Stimulated activated effector memory CD8-positive, alpha-beta T cell treated with anti-CD3 and anti-CD28 coated beads, Interleukin-12 subunit alpha, Interleukin-12 subunit beta, amount 100 ng/mL, for 72 hours (primary cell): ENCODE data around the gene CCT2.

Source experiments
- ATAC-seq: fragments of 150-1000 bp; cut with Tn5 transposase; 2 replicates; pipeline ENCODE4 v1.10.0; 2021
- DNase-seq, 2 donors: peaks; one replicate each; pipeline ENCODE4 v3.0.0; 2021 to 2022; ENCODE audit warnings: low spot score in 2 of 2
- H3K27ac Mint-ChIP-seq: one replicate; pipeline ENCODE4 v1.8.0; 2022; ENCODE audit warnings: mild to moderate bottlenecking, mixed read lengths
- H3K36me3 Mint-ChIP-seq: one replicate; pipeline ENCODE4 v1.8.0; 2022; ENCODE audit warnings: mild to moderate bottlenecking, mixed read lengths
- H3K4me1 Mint-ChIP-seq: one replicate; pipeline ENCODE4 v1.8.0; 2022; ENCODE audit warnings: mixed read lengths
- H3K4me3 Mint-ChIP-seq: one replicate; pipeline ENCODE4 v1.8.0; 2022; ENCODE audit warnings: mild to moderate bottlenecking, mixed read lengths
- H3K9me3 Mint-ChIP-seq: one replicate; pipeline ENCODE4 v1.8.0; 2022; ENCODE audit warnings: mixed read lengths

Gene CCT2

DNA sequence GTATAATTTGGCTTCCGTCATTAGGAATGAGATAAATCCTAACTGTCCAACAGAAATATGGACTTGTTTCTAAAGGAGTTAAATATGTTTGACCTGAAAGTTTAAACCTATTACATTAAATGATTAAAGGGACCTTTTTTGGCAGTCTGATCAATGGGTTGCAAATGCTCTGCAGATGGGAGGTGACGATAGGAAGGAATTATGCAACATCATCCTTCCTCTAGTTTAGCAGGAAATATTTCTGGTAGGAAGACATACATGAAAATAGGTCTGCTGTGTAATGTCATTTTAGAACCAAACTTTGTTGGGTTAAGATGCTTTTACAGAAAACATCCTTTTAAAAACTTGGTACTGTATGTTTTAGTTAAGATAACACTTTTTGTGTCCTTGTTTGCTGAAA is 22.9 kb downstream of the CCT2 start:
- H3K36me3 Mint-ChIP-seq, result peaks cover 6% of the 10 kb centered on the region
- no peak overlapping the region for H3K27ac Mint-ChIP-seq
- DNase-seq (no peak), ATAC-seq (no peak)
- no peak overlapping the region for H3K4me3 Mint-ChIP-seq
- H3K9me3 Mint-ChIP-seq, result no peaks in the 10 kb centered on the region
- H3K4me1 Mint-ChIP-seq, result no peaks in the 10 kb centered on the region

DNA sequence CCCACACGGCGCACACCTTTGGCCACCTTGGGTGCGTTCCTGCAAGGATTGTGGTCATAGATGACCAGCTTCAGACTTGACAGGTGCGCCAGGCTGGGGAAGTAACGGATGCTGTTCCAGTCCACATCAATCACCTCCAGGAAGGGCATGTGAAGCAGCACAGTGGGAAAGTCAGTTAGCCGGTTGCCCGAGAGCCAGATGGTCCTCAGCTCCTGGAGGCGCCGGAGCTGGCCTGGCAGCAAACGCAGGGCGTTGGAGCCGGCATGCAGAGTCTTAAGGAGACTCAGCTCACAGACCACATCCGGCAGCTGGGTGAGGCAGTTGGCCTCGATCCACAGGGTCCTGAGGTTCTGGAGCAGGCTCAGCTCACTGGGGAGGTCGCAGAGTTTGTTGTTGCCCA is 24.9 kb downstream of the CCT2 start:
- ATAC-seq (no peak), DNase-seq (no peak)
- H3K4me1 Mint-ChIP-seq, result no peaks in the 10 kb centered on the region
- no peak overlapping the region for H3K4me3 Mint-ChIP-seq
- H3K9me3 Mint-ChIP-seq, result no peaks in the 10 kb centered on the region
- H3K27ac Mint-ChIP-seq, result no peak overlapping the region
- H3K36me3 Mint-ChIP-seq, result no peaks in the 10 kb centered on the region

DNA sequence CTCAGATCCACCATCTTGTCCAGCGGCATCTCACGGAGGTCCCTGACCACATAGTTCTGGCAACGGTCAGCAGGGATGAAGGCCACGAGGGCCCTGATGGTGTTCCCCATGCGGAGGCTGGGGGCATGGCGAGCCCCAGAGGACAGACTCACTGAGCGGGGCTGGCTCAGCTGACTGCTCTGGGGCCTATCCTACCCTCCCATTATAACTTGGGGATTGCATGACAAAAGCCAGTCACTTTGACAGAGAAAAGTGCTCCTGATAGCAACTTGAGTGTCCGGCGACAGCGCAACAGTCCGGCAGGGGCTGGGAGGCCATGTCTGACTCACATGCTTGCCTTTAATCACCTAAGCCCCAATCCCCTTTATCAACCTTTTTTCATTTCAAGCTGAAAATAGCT is 25.5 kb downstream of the CCT2 start, which contains the start of gene LRRC10:
TSS of gene LRRC10 (minus strand) at position 179 of the 400 bp plus-strand sequence. CDS start at position 110, 69 bp downstream.
- no peaks in the 10 kb centered on the region for H3K36me3 Mint-ChIP-seq
- H3K4me3 Mint-ChIP-seq, result no peak within 1 kb of the TSS
- no peaks in the 10 kb centered on the region for H3K9me3 Mint-ChIP-seq
- no peaks in the 10 kb centered on the region for H3K4me1 Mint-ChIP-seq
- ATAC-seq (peak; percentile 21), DNase-seq (no peak)
- no peak within 1 kb of the TSS for H3K27ac Mint-ChIP-seq

DNA sequence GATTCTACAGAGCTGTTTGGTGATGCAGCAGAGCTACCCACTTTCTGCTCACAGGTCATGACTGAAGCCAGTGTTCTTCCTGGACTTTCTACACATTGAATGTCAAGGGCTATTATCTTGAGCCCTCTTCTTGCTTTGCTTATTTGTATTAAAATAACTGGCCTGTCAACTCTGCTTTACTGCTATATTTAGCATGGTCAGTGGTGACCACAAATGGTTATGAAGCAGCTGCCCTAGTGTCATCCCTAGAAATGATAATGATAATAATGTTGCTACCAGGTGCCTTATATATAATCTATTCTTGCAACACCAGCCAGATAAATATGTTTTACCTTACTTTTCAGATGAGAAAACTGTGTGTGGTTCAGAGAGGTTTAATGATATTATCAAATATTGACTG is 28.1 kb downstream of the CCT2 start:
- DNase-seq (no peak), ATAC-seq (no peak)
- Mint-ChIP-seq H3K4me1 (no peaks in the 10 kb centered on the region), H3K4me3 (no peak overlapping the region), H3K9me3 (no peaks in the 10 kb centered on the region), H3K27ac (no peak overlapping the region), H3K36me3 (no peaks in the 10 kb centered on the region)

DNA sequence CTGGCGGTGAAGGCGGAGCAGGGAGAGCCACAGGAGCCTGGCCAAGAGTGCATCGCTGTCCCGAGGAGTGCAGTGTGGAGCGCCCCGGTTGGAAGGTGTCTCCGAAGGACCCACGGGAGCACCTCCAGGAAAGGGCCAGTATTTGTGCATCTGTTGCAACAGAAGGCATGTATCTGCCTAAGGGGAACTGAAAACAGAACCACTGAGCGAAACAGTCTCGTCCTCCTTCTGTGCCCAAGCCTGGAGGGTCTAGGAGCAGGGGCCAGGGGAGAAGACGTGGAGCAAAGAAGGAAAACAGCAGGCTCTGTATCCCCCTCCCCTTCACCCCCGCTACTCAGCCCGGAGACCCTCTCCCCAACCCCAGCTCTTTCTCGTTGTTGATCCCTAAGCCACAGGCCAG is 30.8 kb downstream of the CCT2 start:
- H3K4me1 Mint-ChIP-seq, result no peaks in the 10 kb centered on the region
- DNase-seq (no peak), ATAC-seq (no peak)
- H3K27ac Mint-ChIP-seq, result no peak overlapping the region
- H3K4me3 Mint-ChIP-seq, result no peak overlapping the region
- no peaks in the 10 kb centered on the region for H3K9me3 Mint-ChIP-seq
- H3K36me3 Mint-ChIP-seq, result no peaks in the 10 kb centered on the region

DNA sequence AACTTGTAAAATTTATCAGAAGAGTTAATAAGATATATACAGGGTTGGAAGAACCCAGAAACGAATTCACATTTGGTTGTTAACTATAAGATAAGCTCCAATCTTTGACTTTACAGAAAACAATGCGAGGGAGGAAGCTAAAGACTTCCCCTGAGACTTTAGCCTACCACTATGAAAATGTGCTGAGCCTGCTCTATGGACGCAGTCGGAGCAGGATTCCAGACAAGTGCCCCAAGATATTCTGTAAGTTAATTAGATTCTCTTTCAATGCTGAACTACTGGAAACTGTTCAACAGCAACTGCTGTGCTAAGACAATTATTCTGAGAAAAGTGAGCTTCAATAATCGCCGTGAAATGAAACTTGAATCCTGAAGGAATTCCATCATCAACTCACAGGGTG is 33.8 kb downstream of the CCT2 start:
- H3K4me3 Mint-ChIP-seq, result no peak overlapping the region
- H3K27ac Mint-ChIP-seq, result no peak overlapping the region
- H3K36me3 Mint-ChIP-seq, result no peaks in the 10 kb centered on the region
- H3K9me3 Mint-ChIP-seq, result no peaks in the 10 kb centered on the region
- ATAC-seq (no peak), DNase-seq (no peak)
- H3K4me1 Mint-ChIP-seq, result no peaks in the 10 kb centered on the region

DNA sequence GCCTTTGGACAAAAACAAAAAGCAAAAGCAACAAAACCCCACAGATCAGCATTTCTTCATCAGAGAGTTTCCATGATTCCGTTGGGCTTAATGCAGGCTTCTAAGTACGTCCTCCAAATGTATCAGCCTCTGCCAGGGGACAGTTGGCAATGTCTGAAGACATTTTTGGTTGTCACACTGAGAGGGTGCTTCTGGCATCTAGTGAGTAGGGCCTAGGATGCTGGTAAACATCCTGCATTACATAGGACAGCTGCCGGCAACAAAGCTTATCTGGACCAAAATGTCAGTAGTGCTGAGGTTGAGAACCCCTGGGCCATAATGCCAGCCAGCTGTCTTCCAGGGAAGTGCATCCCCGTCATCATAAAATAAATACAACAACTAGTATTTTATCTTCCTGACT is 34.8 kb downstream of the CCT2 start:
- Mint-ChIP-seq H3K4me1 (no peaks in the 10 kb centered on the region), H3K4me3 (no peak overlapping the region), H3K36me3 (no peaks in the 10 kb centered on the region), H3K27ac (no peak overlapping the region), H3K9me3 (no peaks in the 10 kb centered on the region)
- no peak for ATAC-seq
- DNase-seq, result no peak

DNA sequence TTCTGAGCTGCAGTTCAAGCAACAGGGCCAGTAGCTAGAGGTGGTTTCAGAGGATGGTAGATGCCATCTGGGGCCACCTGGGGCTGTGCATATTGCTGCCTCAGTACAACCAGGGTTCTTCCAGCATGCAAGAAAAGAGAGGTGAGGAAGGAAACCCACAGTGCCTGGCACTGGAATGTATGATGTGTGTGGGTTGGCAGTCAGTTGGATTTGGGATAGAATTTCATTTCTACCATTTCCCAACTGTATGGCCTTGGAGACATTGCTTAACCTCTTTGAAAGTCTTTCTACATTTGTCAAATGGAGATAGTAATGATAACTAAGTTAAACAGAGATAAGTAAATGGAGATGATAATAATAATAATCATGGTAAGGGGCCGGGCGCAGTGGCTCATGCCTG is 35.7 kb downstream of the CCT2 start:
- no peak overlapping the region for H3K27ac Mint-ChIP-seq
- H3K9me3 Mint-ChIP-seq, result no peaks in the 10 kb centered on the region
- DNase-seq, result no peak
- no peaks in the 10 kb centered on the region for H3K36me3 Mint-ChIP-seq
- no peak overlapping the region for H3K4me3 Mint-ChIP-seq
- no peak for ATAC-seq
- H3K4me1 Mint-ChIP-seq, result no peaks in the 10 kb centered on the region

DNA sequence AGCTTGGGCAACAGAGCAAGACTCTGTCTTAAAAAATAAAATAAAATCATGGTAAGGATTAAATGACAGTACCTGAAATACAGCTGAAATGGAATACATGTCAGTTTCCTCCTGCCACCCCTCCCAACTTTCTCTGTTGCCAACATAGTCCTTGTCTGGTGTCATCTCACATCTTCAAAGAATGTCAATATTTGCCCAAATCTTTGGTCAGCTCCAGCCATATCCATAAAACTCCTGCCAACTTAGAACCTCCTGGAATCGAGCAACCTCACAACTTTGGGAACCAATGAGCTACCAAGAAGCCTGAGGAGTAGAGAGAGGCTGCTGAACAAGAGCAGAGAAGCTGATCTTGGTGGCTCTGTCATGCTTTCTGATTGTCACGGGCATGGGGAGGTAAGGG is 36.3 kb downstream of the CCT2 start:
- H3K4me1 Mint-ChIP-seq, result no peaks in the 10 kb centered on the region
- DNase-seq (no peak), ATAC-seq (no peak)
- peak overlapping the region; percentile 14 for H3K27ac Mint-ChIP-seq
- H3K36me3 Mint-ChIP-seq, result no peaks in the 10 kb centered on the region
- H3K9me3 Mint-ChIP-seq, result no peaks in the 10 kb centered on the region
- H3K4me3 Mint-ChIP-seq, result no peak overlapping the region

DNA sequence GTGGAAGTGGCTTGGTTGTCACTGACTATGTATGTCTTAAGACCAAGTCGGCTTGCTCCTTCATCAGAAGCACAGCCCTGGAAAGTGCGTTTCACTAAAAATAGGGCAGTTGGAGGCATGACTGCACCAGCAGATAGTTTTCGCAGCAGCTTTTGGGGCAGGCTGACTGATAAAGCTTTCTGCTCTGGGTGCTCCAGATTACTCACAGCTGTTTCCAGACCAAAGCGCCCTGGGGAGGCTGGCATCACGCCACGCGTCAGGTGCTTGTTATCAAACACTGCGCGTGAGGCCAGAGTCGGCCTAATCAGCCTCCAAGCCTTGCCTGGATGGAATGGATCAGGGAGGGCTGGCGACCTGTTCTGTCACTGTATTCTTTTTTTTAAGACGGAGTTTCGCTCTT is 38.7 kb downstream of the CCT2 start:
- no peaks in the 10 kb centered on the region for H3K36me3 Mint-ChIP-seq
- DNase-seq, result no peak
- no peaks in the 10 kb centered on the region for H3K4me1 Mint-ChIP-seq
- no peak overlapping the region for H3K4me3 Mint-ChIP-seq
- ATAC-seq, result no peak
- no peaks in the 10 kb centered on the region for H3K9me3 Mint-ChIP-seq
- H3K27ac Mint-ChIP-seq, result no peak overlapping the region

DNA sequence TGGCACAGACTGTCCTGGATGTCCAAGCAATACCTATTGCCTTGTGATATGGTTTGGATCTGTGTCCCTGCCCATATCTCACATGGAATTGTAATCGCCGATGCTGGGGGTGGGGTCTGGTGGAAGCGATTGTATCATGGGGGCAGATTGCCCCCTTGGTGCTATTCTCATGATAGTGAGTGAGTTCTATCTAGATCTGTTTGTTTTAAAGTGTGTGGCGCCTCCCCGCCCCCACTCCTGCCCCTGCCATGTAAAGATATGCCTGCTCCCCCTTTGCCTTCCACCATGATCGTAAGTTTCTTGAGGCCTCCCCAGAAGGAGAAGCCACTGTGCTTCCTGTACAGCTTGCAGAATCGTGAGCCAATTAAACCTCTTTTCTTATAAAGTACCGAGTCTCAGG is 42.2 kb downstream of the CCT2 start:
- no peak for DNase-seq
- H3K4me3 Mint-ChIP-seq, result no peak overlapping the region
- no peaks in the 10 kb centered on the region for H3K36me3 Mint-ChIP-seq
- H3K4me1 Mint-ChIP-seq, result no peaks in the 10 kb centered on the region
- no peak for ATAC-seq
- no peaks in the 10 kb centered on the region for H3K9me3 Mint-ChIP-seq
- no peak overlapping the region for H3K27ac Mint-ChIP-seq

DNA sequence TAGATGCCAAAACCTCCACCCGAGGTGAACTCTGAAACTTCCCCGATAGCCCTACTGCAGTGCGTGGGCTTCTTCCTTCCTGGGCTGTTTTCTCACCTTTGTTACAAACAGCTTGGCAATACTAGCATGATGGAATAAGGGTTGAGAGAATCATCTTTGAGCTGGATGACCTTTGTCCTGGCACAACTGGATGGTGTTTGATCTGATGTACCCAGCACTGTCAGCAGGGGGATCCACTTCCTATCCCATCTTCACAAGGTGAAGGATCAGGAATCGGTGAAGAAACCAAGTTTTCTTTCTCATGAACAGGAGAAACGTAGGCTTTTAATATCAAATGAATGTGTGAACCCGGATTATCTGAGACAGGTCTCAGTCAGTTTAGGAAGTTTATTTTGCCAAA is 44.9 kb downstream of the CCT2 start:
- no peak overlapping the region for H3K4me3 Mint-ChIP-seq
- DNase-seq (no peak), ATAC-seq (no peak)
- H3K4me1 Mint-ChIP-seq, result no peaks in the 10 kb centered on the region
- H3K9me3 Mint-ChIP-seq, result no peaks in the 10 kb centered on the region
- no peak overlapping the region for H3K27ac Mint-ChIP-seq
- H3K36me3 Mint-ChIP-seq, result no peaks in the 10 kb centered on the region

DNA sequence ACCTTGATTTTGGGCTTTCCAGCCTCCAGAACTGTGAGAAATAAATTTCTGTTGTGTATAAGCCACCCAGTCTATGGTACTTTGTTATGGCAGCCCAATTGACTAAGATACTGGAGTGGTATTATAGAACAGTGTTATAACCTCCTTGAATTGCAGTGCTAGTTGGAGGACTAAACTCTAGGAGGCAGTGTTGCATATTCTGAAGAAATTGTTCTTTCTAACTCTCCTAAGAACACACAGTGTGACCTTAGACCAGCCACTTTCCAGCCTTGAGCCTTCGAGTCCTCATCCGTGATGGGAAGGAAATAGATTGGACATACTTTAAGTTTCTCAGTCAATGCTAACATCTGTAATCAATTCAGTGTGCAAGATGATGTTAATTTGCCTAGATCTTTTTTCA is 47.8 kb downstream of the CCT2 start:
- DNase-seq (no peak), ATAC-seq (no peak)
- Mint-ChIP-seq H3K36me3 (no peaks in the 10 kb centered on the region), H3K9me3 (no peaks in the 10 kb centered on the region), H3K27ac (no peak overlapping the region), H3K4me1 (no peaks in the 10 kb centered on the region), H3K4me3 (no peak overlapping the region)

DNA sequence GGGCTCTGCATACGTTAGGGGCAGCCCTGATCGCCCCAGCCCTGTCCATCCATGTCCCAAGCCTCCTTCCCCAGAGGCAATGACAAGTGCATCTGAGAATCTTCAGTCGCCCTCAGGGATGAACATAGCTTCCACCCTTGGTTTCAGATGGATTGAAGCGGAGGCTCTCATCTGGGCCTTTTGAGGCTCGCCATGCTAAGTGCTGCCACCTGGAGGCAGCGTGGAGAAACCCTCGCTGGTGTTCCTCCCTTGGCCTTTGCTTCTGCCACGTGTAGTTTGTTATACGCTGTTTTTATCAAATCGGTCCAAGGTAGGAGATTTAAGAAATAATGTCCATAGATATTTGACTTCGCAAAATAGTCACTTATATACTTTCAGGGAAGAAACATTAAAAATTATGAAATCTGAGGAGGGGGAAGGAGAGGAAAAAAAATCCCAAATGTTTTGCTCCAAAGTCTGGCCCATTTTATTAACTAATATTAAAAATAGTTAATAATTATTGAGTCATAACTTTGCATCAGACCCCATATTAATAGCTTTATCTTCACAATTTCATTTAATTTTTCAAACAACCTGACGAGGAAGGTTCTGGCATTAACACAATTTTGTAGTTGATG is 54.2 kb downstream of the CCT2 start:
- Mint-ChIP-seq H3K27ac (no peak overlapping the region), H3K4me3 (no peak overlapping the region), H3K4me1 (no peaks in the 10 kb centered on the region), H3K9me3 (no peaks in the 10 kb centered on the region), H3K36me3 (no peaks in the 10 kb centered on the region)
- DNase-seq (peak; percentile 36 to 76), ATAC-seq (peak; percentile 76)

DNA sequence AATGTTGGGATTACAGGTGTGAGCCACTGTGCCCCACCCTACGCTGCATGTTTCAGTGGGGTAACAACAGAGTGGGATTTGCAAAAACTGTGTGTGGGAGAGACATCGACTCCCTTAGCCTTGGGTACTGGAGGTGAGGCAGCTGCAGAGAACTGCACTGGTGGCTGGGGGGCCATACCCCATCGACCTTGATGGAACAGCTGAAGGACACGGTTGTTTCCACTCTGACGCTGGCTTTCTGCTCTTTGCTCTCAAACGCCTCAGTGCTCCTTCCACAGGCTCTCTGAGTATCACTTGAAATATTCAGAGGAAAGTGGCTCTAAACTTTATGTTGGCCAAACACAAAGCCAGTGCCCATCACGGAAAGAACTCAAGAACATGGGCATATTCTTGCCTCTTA is 56.3 kb downstream of the CCT2 start:
- Mint-ChIP-seq H3K9me3 (no peaks in the 10 kb centered on the region), H3K36me3 (no peaks in the 10 kb centered on the region), H3K4me1 (no peaks in the 10 kb centered on the region), H3K27ac (no peak overlapping the region), H3K4me3 (no peak overlapping the region)
- ATAC-seq (peak; percentile 24), DNase-seq (no peak)

DNA sequence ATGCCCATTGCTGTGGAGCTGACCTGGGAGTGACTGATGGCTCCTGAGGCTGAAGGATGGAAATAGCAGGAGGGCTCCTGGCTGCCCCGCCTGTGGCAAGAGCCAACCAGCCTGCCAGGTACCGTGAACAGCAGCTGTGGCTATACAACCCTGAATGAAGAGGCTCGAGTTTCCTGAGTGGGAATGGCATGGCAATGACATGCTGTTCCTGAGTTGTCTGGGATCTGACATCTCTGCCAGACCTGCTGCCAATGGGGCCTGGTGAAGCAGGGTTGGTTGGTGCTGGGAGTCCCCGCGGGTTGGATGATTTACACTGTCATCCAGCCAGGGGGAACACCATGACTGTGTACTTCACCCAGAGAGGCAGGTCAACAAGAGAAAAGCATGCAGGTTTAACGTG is 57.3 kb downstream of the CCT2 start:
- DNase-seq, result no peak
- H3K27ac Mint-ChIP-seq, result no peak overlapping the region

DNA sequence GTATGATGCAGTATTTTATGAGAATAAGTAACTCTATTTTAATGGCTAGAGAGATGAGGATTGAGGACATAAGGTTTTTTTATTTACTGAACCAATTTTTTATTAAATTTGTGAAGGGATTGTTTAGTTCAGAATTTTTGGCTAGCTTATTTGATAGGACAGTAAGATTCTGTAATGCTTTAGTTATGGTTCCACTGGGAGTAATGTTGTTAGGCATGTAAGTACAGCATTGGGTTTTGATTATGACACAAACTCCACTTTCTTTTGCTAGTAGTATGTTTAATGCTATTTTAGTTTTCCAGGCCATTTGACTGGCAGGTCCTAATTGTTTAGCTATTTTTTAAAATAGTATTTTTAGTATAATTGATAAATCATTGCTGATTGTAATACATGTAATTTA is 59.3 kb downstream of the CCT2 start:
- DNase-seq, result no peak
- Mint-ChIP-seq H3K9me3 (no peaks in the 10 kb centered on the region), H3K27ac (no peak overlapping the region)

More for the DNA sequence above, 57.3 kb downstream of the CCT2 start:
- H3K36me3 Mint-ChIP-seq, result no peaks in the 10 kb centered on the region
- no peaks in the 10 kb centered on the region for H3K9me3 Mint-ChIP-seq
- peak; percentile 11 for ATAC-seq
- no peaks in the 10 kb centered on the region for H3K4me1 Mint-ChIP-seq
- no peak overlapping the region for H3K4me3 Mint-ChIP-seq

More for the DNA sequence above, 59.3 kb downstream of the CCT2 start:
- H3K36me3 Mint-ChIP-seq, result no peaks in the 10 kb centered on the region
- ATAC-seq, result no peak
- H3K4me1 Mint-ChIP-seq, result no peaks in the 10 kb centered on the region
- H3K4me3 Mint-ChIP-seq, result no peak overlapping the region
